CD14-positive monocyte (primary cell): ENCODE measurements around the gene CEP250. TPM values are rescaled to one million over a fixed set of nuclear protein-coding genes. Genes with fewer than 3 reads are reported as not detected.
"Not testable (repeated sequence)": the region's sequence is repeated elsewhere in the genome, so short reads cannot be mapped to it uniquely, and the experiment has no call there.

ENCODE experiments used
- DNase-seq, 3 donors: peaks; one replicate each; pipeline ENCODE4 v3.0.0-alpha.2; 2011 to 2022
- H2AFZ ChIP-seq: 2 replicates; pipeline ENCODE4 v1.6.0; 2012; ENCODE audit warnings: mild to moderate bottlenecking, low read depth, low read length, inconsistent platforms; ENCODE audit not compliant: insufficient read depth, poor library complexity, severe bottlenecking
- H3K27ac ChIP-seq, 2 donors: 1 replicate in 1 of 2; 2 replicates in 1 of 2; pipeline ENCODE4 v1.5.1; 2012 to 2013; ENCODE audit warnings: low read length in 2 of 2, control low read depth in 1 of 2, inconsistent platforms in 1 of 2, low read depth in 1 of 2, mild to moderate bottlenecking in 1 of 2
- H3K27me3 ChIP-seq, 2 donors: one replicate each; pipeline versions ENCODE4 v1.6.0 to v1.6.1; 2011 to 2013; ENCODE audit warnings: low read length in 2 of 2; ENCODE audit not compliant: control insufficient read depth in 2 of 2, insufficient read depth in 2 of 2
- H3K36me3 ChIP-seq, 2 donors: replicated peaks in 1 of 2; 1 replicate in 1 of 2; 2 replicates in 1 of 2; pipeline versions ENCODE4 v1.5.1 to v1.6.1; 2012 to 2013; ENCODE audit warnings: low read length in 2 of 2, control low read depth in 1 of 2, inconsistent platforms in 1 of 2, mild to moderate bottlenecking in 1 of 2; ENCODE audit not compliant: insufficient read depth in 2 of 2, control insufficient read depth in 1 of 2
- H3K4me1 ChIP-seq, 2 donors: 1 replicate in 1 of 2; 2 replicates in 1 of 2; pipeline versions ENCODE4 v1.5.1 to v1.6.1; 2012 to 2013; ENCODE audit warnings: low read length in 2 of 2, control low read depth in 1 of 2, inconsistent platforms in 1 of 2, mild to moderate bottlenecking in 1 of 2, moderate library complexity in 1 of 2; ENCODE audit not compliant: insufficient read depth in 2 of 2, control insufficient read depth in 1 of 2
- H3K4me2 ChIP-seq: replicated peaks from 2 replicates; pipeline ENCODE3; 2012; ENCODE audit warnings: low read length, moderate library complexity, mild to moderate bottlenecking; ENCODE audit not compliant: poor library complexity, severe bottlenecking; ENCODE audit errors: extremely low read depth
- H3K4me3 ChIP-seq, 3 experiments: fragments of 200-600 bp in 1 of 3; sonication (generic) in 1 of 3; replicated peaks in 1 of 3; 1 replicate in 2 of 3; 2 replicates in 1 of 3; pipeline ENCODE4 v1.5.1; 2011 to 2013; ENCODE audit warnings: low read length in 3 of 3, mild to moderate bottlenecking in 3 of 3, control low read depth in 2 of 3, low read depth in 2 of 3, inconsistent platforms in 1 of 3, moderate library complexity in 1 of 3
- H3K79me2 ChIP-seq: 2 replicates; pipeline ENCODE4 v1.6.0; 2012; ENCODE audit warnings: mild to moderate bottlenecking, control low read depth, inconsistent platforms, low read length, moderate library complexity; ENCODE audit not compliant: insufficient read depth
- H3K9ac ChIP-seq: 2 replicates; pipeline ENCODE4 v1.6.0; 2017; ENCODE audit warnings: low read length, mild to moderate bottlenecking; ENCODE audit not compliant: insufficient read depth, poor library complexity, severe bottlenecking
- H3K9me3 ChIP-seq, 2 donors: replicated peaks in 1 of 2; 1 replicate in 1 of 2; 2 replicates in 1 of 2; pipeline versions ENCODE4 v1.5.1 to v1.6.1; 2012 to 2013; ENCODE audit warnings: low read length in 2 of 2, control low read depth in 1 of 2; ENCODE audit not compliant: control insufficient read depth in 1 of 2, insufficient read depth in 1 of 2
- H4K20me1 ChIP-seq: 2 replicates; pipeline ENCODE4 v1.6.0; 2012; ENCODE audit warnings: mild to moderate bottlenecking, low read length, control low read depth, moderate library complexity; ENCODE audit not compliant: insufficient read depth
- H3K27ac Mint-ChIP-seq, 7 donors: one replicate each; pipeline ENCODE4 v1.8.0; 2020; ENCODE audit warnings: mild to moderate bottlenecking in 7 of 7, mixed read lengths in 7 of 7, moderate library complexity in 6 of 7, inconsistent platforms in 2 of 7
- H3K27me3 Mint-ChIP-seq, 3 donors: one replicate each; pipeline ENCODE4 v1.8.0; 2021 to 2022; ENCODE audit warnings: low read depth in 3 of 3, mild to moderate bottlenecking in 3 of 3, mixed read lengths in 3 of 3, moderate library complexity in 3 of 3, inconsistent platforms in 1 of 3
- H3K36me3 Mint-ChIP-seq, 2 donors: one replicate each; pipeline ENCODE4 v1.8.0; 2020; ENCODE audit warnings: mixed read lengths in 2 of 2, inconsistent platforms in 1 of 2, mild to moderate bottlenecking in 1 of 2
- H3K4me1 Mint-ChIP-seq: one replicate; pipeline ENCODE4 v1.8.0; 2020; ENCODE audit warnings: mild to moderate bottlenecking, mixed read lengths
- H3K4me3 Mint-ChIP-seq, 2 donors: one replicate each; pipeline ENCODE4 v1.8.0; 2020; ENCODE audit warnings: mild to moderate bottlenecking in 2 of 2, mixed read lengths in 2 of 2, moderate library complexity in 1 of 2
- H3K9me3 Mint-ChIP-seq, 7 donors: one replicate each; pipeline ENCODE4 v1.8.0; 2020 to 2022; ENCODE audit warnings: mixed read lengths in 7 of 7, mild to moderate bottlenecking in 6 of 7, moderate library complexity in 6 of 7, inconsistent platforms in 2 of 7
- CTCF ChIP-seq: fragments of 200-600 bp; IDR thresholded peaks from one replicate; pipeline ENCODE4 v1.8.0; 2022; ENCODE audit warnings: antibody characterized with exemption, mild to moderate bottlenecking
- WGBS: methylation state at CpG from one replicate; pipeline ENCODE4 v1.1.5; 2013; ENCODE audit warnings: missing lambda C conversion rate; ENCODE audit not compliant: insufficient coverage; 5-methylcytosine and 5-hydroxymethylcytosine counted together
- intact Hi-C, 2 donors: fragments of 100-400 bp; cut with micrococcal nuclease; formaldehyde crosslinking; loops; one replicate each; pipeline versions ENCODE4 v1.15.0 to v1.15.1; 2023
- polyA plus RNA-seq, 3 donors: library from polyadenylated mRNA; depleted of rRNA in 1 of 3; unstranded in 2 of 3; stranded (reverse) in 1 of 3; fragments of 300-500 nt in 2 of 3; fragments of >200 nt in 1 of 3; fragmentation: Illumina TruSeq in 2 of 3; gene quantifications; 1 replicate in 2 of 3; 2 replicates in 1 of 3; pipeline ENCODE4 v1.2.3, GENCODE V29; 2012 to 2021

CEP250 gene
- polyA plus RNA-seq, 3 donors: 0.81 to 5.9 (median 1.2) TPM

- not testable (repeated sequence) for H3K9ac ChIP-seq, H3K9me3 Mint-ChIP-seq, H3K27ac ChIP-seq, H4K20me1 ChIP-seq, H3K79me2 ChIP-seq, H3K4me3 Mint-ChIP-seq, H3K27ac Mint-ChIP-seq, H3K4me2 ChIP-seq, H3K4me3 ChIP-seq, H2AFZ ChIP-seq, H3K27me3 ChIP-seq, DNase-seq, H3K27me3 Mint-ChIP-seq, H3K9me3 ChIP-seq
- intact Hi-C loops: loop anchor here in 1 of 2 donors (10.0 kb wide), 1 partner anchor 157 kb away; the partner anchor contains the start of gene SPAG4
- 80% methylated on average over 1 of the region's 2 CpGs for WGBS
- peaks cover 8 to 11% of the 10 kb centered on the region in 2 donors for H3K36me3 Mint-ChIP-seq
- H3K4me1 Mint-ChIP-seq: peaks cover 17% of the 10 kb centered on the region
- H3K36me3 ChIP-seq: peaks cover 9 to 26% of the 10 kb centered on the region in 2 donors
- peaks cover 8 to 22% of the 10 kb centered on the region in 2 donors for H3K4me1 ChIP-seq
Observed at GRCh38 chr20:35457539-35457938, 2.1 kb downstream of the CEP250 start.

- Mint-ChIP-seq H3K4me3 (no peak overlapping the region), H3K36me3 (peaks cover 10 to 11% of the 10 kb centered on the region in 2 donors), H3K9me3 (no peaks in the 10 kb centered on the region), H3K27me3 (no peaks in the 10 kb centered on the region), H3K27ac (no peak overlapping the region), H3K4me1 (peaks cover 17% of the 10 kb centered on the region)
- Histone ChIP-seq H3K27me3 (no peaks in the 10 kb centered on the region), H4K20me1 (no peaks in the 10 kb centered on the region), H2AFZ (no peak overlapping the region), H3K4me1 (peaks cover 8 to 22% of the 10 kb centered on the region in 2 donors), H3K4me3 (no peak overlapping the region), H3K79me2 (peaks cover 6% of the 10 kb centered on the region), H3K27ac (no peak overlapping the region), H3K36me3 (peaks cover 9 to 27% of the 10 kb centered on the region in 2 donors), H3K9ac (no peak overlapping the region), H3K4me2 (no peak overlapping the region), H3K9me3 (no peaks in the 10 kb centered on the region)
- TF ChIP-seq CTCF: no peak
- intact Hi-C loops: loop anchor here in 1 of 2 donors (10.0 kb wide), 1 partner anchor 156 kb away; the partner anchor contains the start of gene SPAG4
- DNase-seq: no peak
Observed at GRCh38 chr20:35458388-35458787, 3.0 kb downstream of the CEP250 start.
